GM12873 (cell line): ENCODE measurements around the gene SORL1.

Experiments used
- TF ChIP-seq, protein P1 (sequence below): IDR thresholded peaks from 2 replicates; pipeline ENCODE4 v1.5.1; 2012; ENCODE audit warnings: low read depth, mild to moderate bottlenecking, moderate library complexity, low read length, control low read depth; ENCODE audit not compliant: insufficient read depth; ENCODE audit errors: missing control alignments

SORL1 gene

DNA sequence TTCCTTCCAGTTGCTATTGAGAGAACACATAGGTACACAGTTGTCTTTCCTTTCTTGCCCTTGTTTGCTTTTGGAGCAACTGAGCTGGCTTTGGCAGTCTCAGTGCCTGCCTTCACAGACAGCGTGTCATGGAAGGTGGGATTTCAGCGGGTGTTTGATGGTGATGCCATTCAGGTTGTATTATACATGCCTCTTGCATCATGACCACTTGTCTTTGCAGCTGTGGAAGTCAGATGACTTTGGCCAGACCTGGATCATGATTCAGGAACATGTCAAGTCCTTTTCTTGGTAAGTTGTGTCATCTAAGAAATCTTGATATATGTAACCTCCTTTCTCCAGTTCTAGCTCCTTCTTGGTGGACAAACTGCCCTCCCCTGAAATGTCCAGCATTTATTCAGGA, 37.7 kb downstream of the SORL1 start:
- TF ChIP-seq, protein P1, sequence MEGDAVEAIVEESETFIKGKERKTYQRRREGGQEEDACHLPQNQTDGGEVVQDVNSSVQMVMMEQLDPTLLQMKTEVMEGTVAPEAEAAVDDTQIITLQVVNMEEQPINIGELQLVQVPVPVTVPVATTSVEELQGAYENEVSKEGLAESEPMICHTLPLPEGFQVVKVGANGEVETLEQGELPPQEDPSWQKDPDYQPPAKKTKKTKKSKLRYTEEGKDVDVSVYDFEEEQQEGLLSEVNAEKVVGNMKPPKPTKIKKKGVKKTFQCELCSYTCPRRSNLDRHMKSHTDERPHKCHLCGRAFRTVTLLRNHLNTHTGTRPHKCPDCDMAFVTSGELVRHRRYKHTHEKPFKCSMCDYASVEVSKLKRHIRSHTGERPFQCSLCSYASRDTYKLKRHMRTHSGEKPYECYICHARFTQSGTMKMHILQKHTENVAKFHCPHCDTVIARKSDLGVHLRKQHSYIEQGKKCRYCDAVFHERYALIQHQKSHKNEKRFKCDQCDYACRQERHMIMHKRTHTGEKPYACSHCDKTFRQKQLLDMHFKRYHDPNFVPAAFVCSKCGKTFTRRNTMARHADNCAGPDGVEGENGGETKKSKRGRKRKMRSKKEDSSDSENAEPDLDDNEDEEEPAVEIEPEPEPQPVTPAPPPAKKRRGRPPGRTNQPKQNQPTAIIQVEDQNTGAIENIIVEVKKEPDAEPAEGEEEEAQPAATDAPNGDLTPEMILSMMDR, result no peak

DNA sequence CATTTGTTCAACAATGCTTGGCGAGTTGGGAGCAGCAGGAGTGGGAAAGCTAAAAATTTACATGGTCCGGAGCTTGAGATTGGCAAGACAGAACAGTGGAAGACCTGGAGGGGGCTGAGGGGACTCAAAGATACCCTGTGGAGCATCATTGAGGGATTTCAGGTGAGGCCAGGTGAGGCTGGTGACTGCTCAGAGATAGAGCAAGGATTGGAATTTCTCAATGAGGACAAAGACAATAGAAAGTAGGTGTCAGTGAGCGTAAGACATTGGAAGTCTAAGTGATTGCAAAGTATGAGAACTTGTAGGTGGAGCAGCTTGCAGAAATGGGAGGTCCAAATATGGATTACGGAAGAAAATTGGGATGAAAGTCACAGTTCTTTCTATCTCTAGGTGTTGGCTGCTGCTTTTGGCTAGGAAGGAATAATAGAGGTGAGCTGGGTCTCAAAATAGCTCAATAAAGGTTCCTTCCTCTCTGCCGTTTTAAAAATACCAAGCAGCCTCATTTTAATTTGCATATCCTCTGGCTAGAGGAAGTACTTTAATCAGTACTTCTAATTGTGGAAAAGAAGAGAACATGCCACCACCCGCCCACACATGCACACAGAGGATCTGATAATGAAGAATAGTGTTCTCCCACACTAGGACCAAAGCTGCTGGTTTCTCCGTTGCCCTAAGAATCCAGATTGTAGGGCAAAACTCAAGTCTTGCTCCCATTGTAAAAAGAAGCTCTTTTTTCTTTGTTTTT, 42.4 kb downstream of the SORL1 start:
- TF ChIP-seq, protein P1, result no peak

- TF ChIP-seq, protein P1, result no peak
These were observed 45.3 kb downstream of the SORL1 start for GRCh38 chr11:121497176-121497998.

DNA sequence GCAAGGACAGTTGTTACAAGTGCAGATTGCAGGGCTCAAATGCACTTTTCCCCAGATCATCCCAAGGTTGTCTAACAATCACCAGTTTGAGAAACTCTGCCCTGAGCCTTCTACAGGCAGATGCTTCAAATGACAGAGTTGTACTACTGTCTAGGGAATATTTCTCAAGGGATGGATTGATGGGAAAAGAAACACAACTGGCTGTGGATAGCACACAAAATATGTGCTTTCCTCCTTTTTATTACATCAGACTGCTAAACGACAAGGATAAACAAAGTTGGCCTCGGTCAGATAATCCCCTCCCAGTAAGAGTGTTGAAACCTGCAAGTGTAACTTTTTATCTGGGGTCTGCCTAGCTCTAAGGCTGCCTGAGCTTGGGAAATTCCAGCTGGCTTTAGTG, 47.3 kb downstream of the SORL1 start:
- TF ChIP-seq, protein P1, result no peak

DNA sequence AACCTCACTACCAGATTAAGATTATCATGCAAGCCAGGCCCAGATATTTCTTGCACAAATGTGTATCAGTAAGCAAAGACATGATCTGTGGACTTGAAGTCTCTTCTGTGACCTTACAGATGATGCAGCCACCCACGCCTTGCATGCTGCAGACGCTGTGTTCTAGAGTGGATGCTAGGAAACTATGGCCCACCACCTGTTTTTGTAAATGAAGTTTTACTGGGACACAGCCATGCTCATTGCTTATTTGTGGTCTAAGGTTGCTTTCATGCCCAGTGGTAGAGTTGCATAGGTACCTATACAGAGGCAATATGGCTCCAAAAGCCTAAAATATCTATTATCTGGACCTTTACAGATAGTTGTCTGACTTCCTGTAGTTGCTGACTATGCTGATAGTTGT, 48.2 kb downstream of the SORL1 start:
- TF ChIP-seq, protein P1, result no peak

- TF ChIP-seq, protein P1, result no peak
These were observed 48.6 kb downstream of the SORL1 start for GRCh38 chr11:121500717-121501116.

- TF ChIP-seq, protein P1, result no peak
These were observed 50.9 kb downstream of the SORL1 start for GRCh38 chr11:121503051-121503450.
